A549 (cell line): ENCODE results near the gene CSN3. TPM values are rescaled to one million over a fixed set of nuclear protein-coding genes. Genes with fewer than 3 reads are reported as not detected.

Experiments
- ATAC-seq, 2 experiments: fragments of 200-7000 bp in 1 of 2; fragments of >200 bp in 1 of 2; cut with Nextera tagmentation in 1 of 2; cut with Tn5 transposase in 1 of 2; 3 replicates each; pipeline versions ENCODE4 v1.8.0 to v1.9.1; 2018 to 2020; ENCODE audit warnings: mild to moderate bottlenecking in 1 of 2, moderate library complexity in 1 of 2
- CTCF ChIA-PET: fragments of 300-600 bp; sonication (Branson Sonifier 250); formaldehyde crosslinking; extraction: SDS; loops from one replicate; lab custom pipeline; 2021; ENCODE audit warnings: antibody characterized with exemption, inconsistent platforms; lab: Yijun Ruan, JAX
- POLR2A ChIA-PET: fragments of 350-600 bp; formaldehyde crosslinking; extraction: SDS; loops from one replicate; lab custom pipeline; 2021; ENCODE audit warnings: antibody characterized with exemption, inconsistent platforms; lab: Yijun Ruan, JAX
- DNase-seq, 2 experiments: peaks; one replicate each; pipeline versions ENCODE4 v3.0.0 to v3.0.0-alpha.2; 2011 to 2016; ENCODE audit warnings: low read depth in 1 of 2, low spot score in 1 of 2
- FAIRE-seq: peaks from 2 replicates; lab custom pipeline; 2011; peaks lifted over from hg19 to GRCh38; lab: Jason Lieb, UNC
- H3K27ac ChIP-seq, 2 experiments: fragments of >200 bp; sonication (Bioruptor Twin); formaldehyde crosslinking; 3 replicates each; pipeline ENCODE4 v1.5.1; 2016 to 2017
- H3K4me1 ChIP-seq: fragments of >200 bp; sonication (Bioruptor Twin); formaldehyde crosslinking; 3 replicates; pipeline ENCODE4 v1.6.1; 2016
- H3K4me2 ChIP-seq: fragments of >200 bp; sonication (Bioruptor Twin); formaldehyde crosslinking; 3 replicates; pipeline ENCODE4 v1.6.1; 2016
- H3K4me3 ChIP-seq: fragments of >200 bp; sonication (Bioruptor Twin); formaldehyde crosslinking; 3 replicates; pipeline ENCODE4 v1.5.1; 2016
- H3K9me3 ChIP-seq: fragments of >200 bp; sonication (Bioruptor Twin); formaldehyde crosslinking; 3 replicates; pipeline ENCODE4 v1.6.1; 2016
- ATOH8 ChIP-seq: fragments of 250-450 bp; sonication (Bioruptor Pico); IDR thresholded peaks from 2 replicates; pipeline ENCODE4 v1.5.0; 2020; ENCODE audit warnings: low read depth, mild to moderate bottlenecking, moderate library complexity
- CBX8 ChIP-seq: fragments of 200-600 bp; sonication (generic); IDR thresholded peaks from 2 replicates; pipeline ENCODE4 v1.6.1; 2016
- EHF ChIP-seq: fragments of 250-450 bp; sonication (Bioruptor Pico); IDR thresholded peaks from 2 replicates; pipeline ENCODE4 v1.5.0; 2020; ENCODE audit warnings: mild to moderate bottlenecking
- ELK1 ChIP-seq: fragments of 150-350 bp; IDR thresholded peaks from 2 replicates; pipeline ENCODE4 v1.6.1; 2014; ENCODE audit warnings: low read depth, mild to moderate bottlenecking, low read length
- FOSL2 ChIP-seq, 2 experiments: fragments of 450-650 bp in 1 of 2; fragments of >200 bp in 1 of 2; sonication (Bioruptor Twin) in 1 of 2; formaldehyde crosslinking; IDR thresholded peaks; 2 replicates each; pipeline versions ENCODE4 v1.5.0 to v1.6.1; 2016 to 2020; ENCODE audit warnings: mild to moderate bottlenecking in 1 of 2, moderate library complexity in 1 of 2
- FOXS1 ChIP-seq: fragments of 250-450 bp; sonication (Bioruptor Pico); IDR thresholded peaks from 2 replicates; pipeline ENCODE4 v1.5.0; 2020; ENCODE audit warnings: mild to moderate bottlenecking, moderate library complexity
- GATA3 ChIP-seq: IDR thresholded peaks from 2 replicates; pipeline ENCODE4 v1.6.1; 2012; ENCODE audit warnings: borderline replicate concordance
- HDAC2 ChIP-seq: fragments of 200-600 bp; sonication (generic); IDR thresholded peaks from 2 replicates; pipeline ENCODE4 v1.6.1; 2016
- HEYL ChIP-seq: fragments of 250-450 bp; sonication (Bioruptor Pico); IDR thresholded peaks from 2 replicates; pipeline ENCODE4 v1.8.0; 2021; ENCODE audit warnings: mild to moderate bottlenecking, moderate library complexity
- HOXA7 ChIP-seq: fragments of 250-450 bp; sonication (Bioruptor Pico); IDR thresholded peaks from 2 replicates; pipeline ENCODE4 v1.5.0; 2020; ENCODE audit warnings: mild to moderate bottlenecking, moderate library complexity
- HOXB13 ChIP-seq: fragments of 250-450 bp; sonication (Bioruptor Pico); IDR thresholded peaks from 2 replicates; pipeline ENCODE4 v1.5.0; 2020; ENCODE audit warnings: low read depth, mild to moderate bottlenecking, moderate library complexity
- JUN ChIP-seq, 2 experiments: fragments of >200 bp; sonication (Bioruptor Twin); formaldehyde crosslinking; IDR thresholded peaks; 2 replicates in 1 of 2; 3 replicates in 1 of 2; pipeline ENCODE4 v1.6.1; 2016 to 2017
- KDM1A ChIP-seq: fragments of 200-600 bp; sonication (generic); IDR thresholded peaks from 2 replicates; pipeline ENCODE4 v1.6.1; 2016; ENCODE audit warnings: low read depth, mild to moderate bottlenecking
- MAZ ChIP-seq: fragments of 150-350 bp; IDR thresholded peaks from 2 replicates; pipeline ENCODE4 v1.6.1; 2014; ENCODE audit warnings: antibody characterized with exemption, low read depth, low read length, borderline replicate concordance
- MYC ChIP-seq: IDR thresholded peaks from 2 replicates; pipeline ENCODE4 v1.6.1; 2012; ENCODE audit warnings: mild to moderate bottlenecking, inconsistent platforms, low read length, improper control_type of control experiment, borderline replicate concordance
- POLR2AphosphoS2 ChIP-seq: conservative IDR thresholded peaks from 2 replicates; pipeline ENCODE4 v1.6.1; 2012; ENCODE audit warnings: low read length, improper control_type of control experiment, inconsistent platforms
- RFX5 ChIP-seq: fragments of 450-650 bp; IDR thresholded peaks from 2 replicates; pipeline ENCODE4 v1.7.1; 2014; ENCODE audit warnings: antibody characterized with exemption, mild to moderate bottlenecking, moderate library complexity
- RNF2 ChIP-seq: fragments of 200-600 bp; sonication (generic); IDR thresholded peaks from 2 replicates; pipeline ENCODE4 v1.6.1; 2016; ENCODE audit warnings: low read depth, mild to moderate bottlenecking, antibody characterized with exemption, moderate library complexity, borderline replicate concordance
- SMC3 ChIP-seq: fragments of >200 bp; sonication (Bioruptor Twin); formaldehyde crosslinking; IDR thresholded peaks from 3 replicates; pipeline ENCODE4 v1.6.1; 2018; ENCODE audit warnings: inconsistent platforms
- TP53 ChIP-seq: fragments of 250-450 bp; sonication (Bioruptor Pico); IDR thresholded peaks from 2 replicates; pipeline ENCODE4 v1.5.0; 2021; ENCODE audit warnings: mild to moderate bottlenecking, moderate library complexity
- USF2 ChIP-seq: fragments of 450-650 bp; IDR thresholded peaks from 2 replicates; pipeline ENCODE4 v1.6.1; 2014; ENCODE audit warnings: antibody characterized with exemption
- ZNF302 ChIP-seq: fragments of 250-450 bp; sonication (Bioruptor Pico); IDR thresholded peaks from 2 replicates; pipeline ENCODE4 v1.9.0; 2021; ENCODE audit warnings: inconsistent platforms, mild to moderate bottlenecking, moderate library complexity
- ZSCAN20 ChIP-seq: fragments of 250-450 bp; sonication (Bioruptor Pico); IDR thresholded peaks from 2 replicates; pipeline ENCODE4 v1.8.0; 2022; ENCODE audit warnings: mild to moderate bottlenecking, moderate library complexity
- WGBS: methylation state at CpG from one replicate; pipeline ENCODE4 v1.1.6; 2017; ENCODE audit errors: missing lambda C conversion rate; 5-methylcytosine and 5-hydroxymethylcytosine counted together
- polyA plus RNA-seq, 4 experiments: library from polyadenylated mRNA; depleted of rRNA in 3 of 4; stranded (reverse); fragments of >200 nt; fragmentation: RNase III in 1 of 4; extraction: RNeasy Plus Mini Kit Qiagen cat#74134 plus additional on column Dnase treatment in 1 of 4; gene quantifications; 2 replicates in 3 of 4; 3 replicates in 1 of 4; pipeline ENCODE4 v1.2.3, GENCODE V29; 2011 to 2017

The CSN3 gene
- polyA plus RNA-seq, 2 of the 4 experiments (the other 2 are of a cell fraction): not detected

GRCh38 chr4:70243091-70243490, 694 bp downstream of the CSN3 start:
- CTCF ChIA-PET: no interaction called here
- ATAC-seq (no peak), DNase-seq (no peak)
- Histone ChIP-seq H3K4me1 (no peaks in the 10 kb centered on the region), H3K27ac (no peak overlapping the region), H3K9me3 (no peaks in the 10 kb centered on the region), H3K4me2 (no peak overlapping the region)
- POLR2A ChIA-PET: no interaction called here
- TF ChIP-seq FOXS1 (CRISPR knock-in tag) (no peak), MAZ (no peak), EHF (CRISPR knock-in tag) (no peak), JUN (IDR thresholded peaks at IDR 0.05) (no peak), FOSL2 (IDR thresholded peaks at IDR 0.05) (no peak), FOSL2 (CRISPR knock-in tag; IDR thresholded peaks at IDR 0.05) (no peak), HOXB13 (CRISPR knock-in tag) (no peak), HDAC2 (no peak), SMC3 (no peak), RFX5 (no peak), ZNF302 (CRISPR knock-in tag) (no peak), ZSCAN20 (CRISPR knock-in tag) (no peak), HOXA7 (CRISPR knock-in tag) (no peak), GATA3 (no peak), CBX8 (no peak), RNF2 (no peak), USF2 (no peak)
- TF ChIP-seq, all 56 proteins: peak for 0
- 39% methylated on average over 4 of the region's 4 CpGs for WGBS
- FAIRE-seq: no peak
- H3K4me3 ChIP-seq: no peak overlapping the region

GRCh38 chr4:70251250-70251944, 9.0 kb downstream of the CSN3 start:
- POLR2A ChIA-PET: no interaction called here
- no peak for DNase-seq
- CTCF ChIA-PET: no interaction called here
- Histone ChIP-seq H3K4me1 (no peaks in the 10 kb centered on the region), H3K27ac (no peak overlapping the region), H3K4me3 (no peak overlapping the region), H3K4me2 (no peak overlapping the region), H3K9me3 (no peaks in the 10 kb centered on the region)
- WGBS: 7% methylated on average over 3 of the region's 3 CpGs
- ATAC-seq: no peak
- no peak for TF ChIP-seq TP53 (CRISPR knock-in tag)
- no peak for TF ChIP-seq ELK1
- TF ChIP-seq POLR2AphosphoS2: no peak
- no peak for FAIRE-seq

GRCh38 chr4:70251945-70252277, 9.5 kb downstream of the CSN3 start:
- ATAC-seq: no peak
- no peak for DNase-seq
- H3K4me1 ChIP-seq: no peaks in the 10 kb centered on the region
- H3K27ac ChIP-seq: no peak overlapping the region
- ChIA-PET CTCF (no interaction called here), POLR2A (no interaction called here)
- no peaks in the 10 kb centered on the region for H3K9me3 ChIP-seq
- no peak for FAIRE-seq
- TF ChIP-seq MYC (no peak), HEYL (CRISPR knock-in tag) (no peak), KDM1A (no peak), ATOH8 (CRISPR knock-in tag) (no peak), RNF2 (no peak)
- H3K4me3 ChIP-seq: no peak overlapping the region
- no peak overlapping the region for H3K4me2 ChIP-seq
- WGBS: 0% methylated on average over 1 of the region's 1 CpG
